Measurements from ENCODE around the gene ATG4A. TPM values are rescaled to one million over a fixed set of nuclear protein-coding genes. Genes with fewer than 3 reads are reported as not detected.

Gene ATG4A
- total RNA-seq, 2 donors from 2014 or later, result 18.8 to 24.9 TPM

GRCh38 chrX:108127152-108127551 lies 35.6 kb downstream of the ATG4A start:
- H3K4me3 ChIP-seq, result no peak overlapping the region
- H3K9me3 ChIP-seq, result no peaks in the 10 kb centered on the region
- DNase-seq (ENCODE audit: low spot score) (no peak), ATAC-seq (ENCODE audit: insufficient number of reproducible peaks, low FRiP score, low read depth) (no peak)
- no peak for TF ChIP-seq CTCF (IDR thresholded peaks at IDR 0.05)
- H3K36me3 ChIP-seq, result no peaks in the 10 kb centered on the region
- H3K27ac ChIP-seq, result no peak overlapping the region
- no peaks in the 10 kb centered on the region for H3K4me1 ChIP-seq (ENCODE audit: control insufficient read depth in 1 of 2, low read depth in 2 of 2)
- H3K27me3 ChIP-seq (replicated peaks; ENCODE audit: insufficient read depth), result no peaks in the 10 kb centered on the region

GRCh38 chrX:108130889-108131288 lies 39.3 kb downstream of the ATG4A start:
- no peaks in the 10 kb centered on the region for H3K9me3 ChIP-seq
- no peak overlapping the region for H3K4me3 ChIP-seq
- no peak overlapping the region for H3K27ac ChIP-seq
- H3K36me3 ChIP-seq, result no peaks in the 10 kb centered on the region
- DNase-seq (ENCODE audit: low spot score) (no peak), ATAC-seq (ENCODE audit: insufficient number of reproducible peaks, low FRiP score, low read depth) (no peak)
- no peaks in the 10 kb centered on the region for H3K4me1 ChIP-seq (ENCODE audit: control insufficient read depth in 1 of 2, low read depth in 2 of 2)
- H3K27me3 ChIP-seq (replicated peaks; ENCODE audit: insufficient read depth), result no peaks in the 10 kb centered on the region
- no peak for TF ChIP-seq CTCF (IDR thresholded peaks at IDR 0.05)

- no peaks in the 10 kb centered on the region for H3K9me3 ChIP-seq
- H3K27me3 ChIP-seq (replicated peaks; ENCODE audit: insufficient read depth), result no peaks in the 10 kb centered on the region
- DNase-seq (ENCODE audit: low spot score) (no peak), ATAC-seq (ENCODE audit: insufficient number of reproducible peaks, low FRiP score, low read depth) (no peak)
- no peak overlapping the region for H3K4me3 ChIP-seq
- no peak for TF ChIP-seq CTCF (IDR thresholded peaks at IDR 0.05)
- H3K36me3 ChIP-seq, result no peaks in the 10 kb centered on the region
- H3K4me1 ChIP-seq (ENCODE audit: control insufficient read depth in 1 of 2, low read depth in 2 of 2), result no peaks in the 10 kb centered on the region
- H3K27ac ChIP-seq, result no peak overlapping the region
Observed at GRCh38 chrX:108131471-108131870, 39.9 kb downstream of the ATG4A start.

- no peak for DNase-seq (ENCODE audit: low spot score)
- Histone ChIP-seq H3K9me3 (no peaks in the 10 kb centered on the region), H3K4me3 (no peak overlapping the region), H3K27me3 (replicated peaks; ENCODE audit: insufficient read depth) (no peaks in the 10 kb centered on the region), H3K27ac (no peak overlapping the region), H3K4me1 (ENCODE audit: control insufficient read depth in 1 of 2, low read depth in 2 of 2) (no peaks in the 10 kb centered on the region), H3K36me3 (no peaks in the 10 kb centered on the region)
- no peak for TF ChIP-seq CTCF (IDR thresholded peaks at IDR 0.05)
- no peak for ATAC-seq (ENCODE audit: insufficient number of reproducible peaks, low FRiP score, low read depth)
Observed at GRCh38 chrX:108132034-108132433, 40.5 kb downstream of the ATG4A start.

- H3K9me3 ChIP-seq, result no peaks in the 10 kb centered on the region
- no peaks in the 10 kb centered on the region for H3K36me3 ChIP-seq
- ATAC-seq (ENCODE audit: insufficient number of reproducible peaks, low FRiP score, low read depth) (no peak), DNase-seq (ENCODE audit: low spot score) (no peak)
- TF ChIP-seq CTCF (IDR thresholded peaks at IDR 0.05), result no peak
- H3K4me1 ChIP-seq (ENCODE audit: control insufficient read depth in 1 of 2, low read depth in 2 of 2), result no peaks in the 10 kb centered on the region
- H3K27me3 ChIP-seq (replicated peaks; ENCODE audit: insufficient read depth), result no peaks in the 10 kb centered on the region
- H3K27ac ChIP-seq, result no peak overlapping the region
- H3K4me3 ChIP-seq, result no peak overlapping the region
Observed at GRCh38 chrX:108132876-108133275, 41.3 kb downstream of the ATG4A start.
